Loucy (cell line): ENCODE measurements around the gene SLC17A2.

Experiments used
- H2AFZ ChIP-seq: fragments of 200-600 bp; sonication (generic); 2 replicates; pipeline ENCODE4 v1.6.0; 2016; ENCODE audit warnings: antibody characterized with exemption, mild to moderate bottlenecking, low read length, moderate library complexity
- H3F3A ChIP-seq: fragments of 200-600 bp; 2 replicates; pipeline ENCODE4 v1.6.0; 2016; ENCODE audit warnings: antibody characterized with exemption, low read depth, mild to moderate bottlenecking
- H3K27me3 ChIP-seq: fragments of 200-600 bp; sonication (generic); 2 replicates; pipeline ENCODE4 v1.6.1; 2014; ENCODE audit warnings: low read length, mild to moderate bottlenecking; ENCODE audit not compliant: insufficient read depth, poor library complexity, severe bottlenecking
- H3K36me3 ChIP-seq: fragments of 200-600 bp; sonication (generic); 2 replicates; pipeline ENCODE4 v1.6.1; 2016; ENCODE audit warnings: low read length; ENCODE audit not compliant: insufficient read depth
- H3K4me1 ChIP-seq: fragments of 200-600 bp; sonication (generic); 2 replicates; pipeline ENCODE4 v1.5.1; 2014; ENCODE audit warnings: low read length, mild to moderate bottlenecking; ENCODE audit not compliant: insufficient read depth, poor library complexity, severe bottlenecking
- H3K4me2 ChIP-seq: fragments of 200-600 bp; sonication (generic); 2 replicates; pipeline ENCODE4 v1.6.0; 2014; ENCODE audit warnings: antibody characterized with exemption, low read length, low read depth, mild to moderate bottlenecking; ENCODE audit not compliant: poor library complexity, severe bottlenecking
- H3K4me3 ChIP-seq: fragments of 200-600 bp; sonication (generic); 2 replicates; pipeline ENCODE4 v1.5.1; 2014; ENCODE audit warnings: low read length, mild to moderate bottlenecking, mixed read lengths; ENCODE audit not compliant: poor library complexity, severe bottlenecking
- H3K79me2 ChIP-seq: fragments of 200-600 bp; sonication (generic); 2 replicates; pipeline ENCODE4 v1.6.1; 2014; ENCODE audit warnings: low read length; ENCODE audit not compliant: insufficient read depth
- H3K9ac ChIP-seq: fragments of 200-600 bp; sonication (generic); 2 replicates; pipeline ENCODE4 v1.6.0; 2014; ENCODE audit warnings: mild to moderate bottlenecking, low read depth, low read length, moderate library complexity; ENCODE audit not compliant: poor library complexity, severe bottlenecking
- H3K9me2 ChIP-seq: fragments of 200-600 bp; sonication (generic); replicated peaks from 2 replicates; pipeline ENCODE4 v1.6.1; 2016; ENCODE audit warnings: low read depth, low read length, mixed read lengths
- H3K9me3 ChIP-seq: fragments of 200-600 bp; sonication (generic); 2 replicates; pipeline ENCODE4 v1.6.1; 2014; ENCODE audit warnings: mild to moderate bottlenecking, antibody characterized with exemption, low read length, low read depth; ENCODE audit not compliant: insufficient read depth
- H4K20me1 ChIP-seq: fragments of 200-600 bp; sonication (generic); 2 replicates; pipeline ENCODE4 v1.6.0; 2014; ENCODE audit warnings: antibody characterized with exemption, low read length, mild to moderate bottlenecking; ENCODE audit not compliant: insufficient read depth, poor library complexity, severe bottlenecking
- EZH2phosphoT487 ChIP-seq: fragments of 200-600 bp; IDR thresholded peaks from 2 replicates; pipeline ENCODE4 v1.6.1; 2018; ENCODE audit warnings: antibody characterized with exemption, mild to moderate bottlenecking, moderate library complexity, borderline replicate concordance
- TF ChIP-seq, protein P1 (sequence below): fragments of 200-600 bp; sonication (generic); conservative IDR thresholded peaks from 2 replicates; pipeline ENCODE4 v1.5.1; 2014; ENCODE audit warnings: mild to moderate bottlenecking, antibody characterized with exemption, low read length

SLC17A2 gene

DNA sequence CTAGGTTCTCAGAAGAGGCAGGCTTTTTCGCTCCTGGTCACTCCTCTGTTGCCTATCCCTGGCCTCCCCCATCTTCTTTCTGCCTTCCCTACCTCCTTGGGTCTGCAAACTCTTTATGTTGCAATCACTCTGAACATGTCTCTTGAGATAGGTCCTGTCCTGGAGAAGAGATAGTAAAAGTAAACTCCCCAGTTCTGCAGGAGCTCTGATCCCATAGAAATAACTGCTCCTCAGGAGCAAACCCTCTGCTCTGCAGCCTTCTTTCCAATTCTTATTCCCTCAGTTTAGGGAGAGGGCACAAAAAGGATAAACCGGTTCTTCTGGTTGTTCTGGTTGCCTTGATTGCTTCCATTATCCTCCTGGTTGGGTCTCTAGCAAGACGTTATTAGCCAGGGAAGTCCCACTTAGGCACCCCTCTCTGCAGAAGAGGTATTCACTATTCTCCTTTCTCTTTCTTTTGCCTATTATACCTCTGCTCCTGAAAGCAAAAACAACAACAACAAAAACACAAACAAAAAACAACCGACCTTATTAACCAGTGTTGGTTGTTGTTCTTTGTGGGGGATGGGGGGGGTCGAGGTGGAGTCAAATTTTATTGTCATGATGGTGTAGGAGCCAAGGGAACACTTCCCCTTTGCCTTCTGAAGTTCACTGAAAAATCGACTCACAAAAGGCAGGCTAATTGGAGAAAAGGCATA, 33.1 kb upstream of the SLC17A2 start:
- Histone ChIP-seq H3K79me2 (peaks cover 49% of the 10 kb centered on the region), H3K27me3 (no peaks in the 10 kb centered on the region), H3K9ac (peak overlapping the region; percentile 89), H3K4me2 (peak overlapping the region; percentile 84), H3K9me3 (peaks cover 24% of the 10 kb centered on the region; the same call in 1 of the 2 replicates), H4K20me1 (peaks cover 6% of the 10 kb centered on the region), H3K4me1 (peaks cover 60% of the 10 kb centered on the region), H3K4me3 (peak overlapping the region; percentile 85), H3K36me3 (no peaks in the 10 kb centered on the region), H2AFZ (no peak overlapping the region), H3K9me2 (no peaks in the 10 kb centered on the region), H3F3A (peaks cover 8% of the 10 kb centered on the region)
- TF ChIP-seq EZH2phosphoT487: no peak
- TF ChIP-seq, protein P1, sequence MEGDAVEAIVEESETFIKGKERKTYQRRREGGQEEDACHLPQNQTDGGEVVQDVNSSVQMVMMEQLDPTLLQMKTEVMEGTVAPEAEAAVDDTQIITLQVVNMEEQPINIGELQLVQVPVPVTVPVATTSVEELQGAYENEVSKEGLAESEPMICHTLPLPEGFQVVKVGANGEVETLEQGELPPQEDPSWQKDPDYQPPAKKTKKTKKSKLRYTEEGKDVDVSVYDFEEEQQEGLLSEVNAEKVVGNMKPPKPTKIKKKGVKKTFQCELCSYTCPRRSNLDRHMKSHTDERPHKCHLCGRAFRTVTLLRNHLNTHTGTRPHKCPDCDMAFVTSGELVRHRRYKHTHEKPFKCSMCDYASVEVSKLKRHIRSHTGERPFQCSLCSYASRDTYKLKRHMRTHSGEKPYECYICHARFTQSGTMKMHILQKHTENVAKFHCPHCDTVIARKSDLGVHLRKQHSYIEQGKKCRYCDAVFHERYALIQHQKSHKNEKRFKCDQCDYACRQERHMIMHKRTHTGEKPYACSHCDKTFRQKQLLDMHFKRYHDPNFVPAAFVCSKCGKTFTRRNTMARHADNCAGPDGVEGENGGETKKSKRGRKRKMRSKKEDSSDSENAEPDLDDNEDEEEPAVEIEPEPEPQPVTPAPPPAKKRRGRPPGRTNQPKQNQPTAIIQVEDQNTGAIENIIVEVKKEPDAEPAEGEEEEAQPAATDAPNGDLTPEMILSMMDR: no peak

DNA sequence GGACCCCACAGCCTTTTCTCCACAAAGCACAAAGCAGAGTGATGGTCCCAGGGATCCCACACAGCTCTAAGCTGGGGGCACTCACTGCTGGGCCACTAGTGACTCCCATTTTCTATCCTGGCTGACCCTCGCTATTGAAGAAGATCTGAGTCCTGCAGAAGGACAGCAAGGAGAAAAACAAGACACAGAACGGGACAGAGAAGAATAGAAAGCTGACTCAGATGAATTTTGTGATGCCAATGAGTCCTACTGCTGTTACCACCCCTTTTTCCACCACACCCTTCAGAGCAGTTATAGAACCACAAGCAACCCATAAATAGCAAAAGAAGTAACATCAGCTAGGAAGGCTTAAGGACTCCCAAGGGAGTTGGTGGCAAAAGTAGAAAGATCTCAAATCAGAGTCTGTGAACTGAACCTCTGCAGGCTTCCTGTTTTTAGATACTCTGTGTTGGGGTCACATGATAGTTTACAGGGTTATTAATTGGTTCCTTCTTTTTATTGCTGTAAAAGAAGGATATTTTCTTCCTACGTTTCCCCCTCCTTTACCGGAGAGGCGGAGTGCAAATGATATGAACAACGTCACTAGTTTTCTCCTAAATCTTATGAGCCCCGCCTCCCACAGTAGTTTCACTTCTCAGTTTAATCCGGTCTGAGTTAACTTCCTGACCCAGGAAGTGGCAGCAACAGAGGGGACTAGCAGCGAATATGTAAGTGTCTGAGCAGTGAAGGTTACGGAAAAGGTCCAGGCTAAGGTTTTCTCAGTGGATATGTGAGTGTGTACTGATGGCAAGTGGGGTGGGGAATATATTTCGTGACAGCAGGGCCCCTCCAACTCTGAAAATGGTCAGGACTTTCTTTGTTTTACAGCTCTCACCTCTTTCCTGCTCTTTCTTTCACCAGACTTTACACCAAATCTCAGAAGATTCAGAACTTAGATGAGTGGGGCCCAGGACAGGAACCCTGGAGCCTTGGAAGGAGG, 31.9 kb upstream of the SLC17A2 start, which contains the start of gene TRIM38:
Gene TRIM38, plus strand, starts transcription at position 654 of the 979 bp plus-strand sequence. CDS start 3,721 bp downstream, outside the sequence.
- peaks cover 8% of the 10 kb centered on the region for H3F3A ChIP-seq
- no peaks in the 10 kb centered on the region for H3K36me3 ChIP-seq
- no peak within 1 kb of the TSS for H2AFZ ChIP-seq
- peaks cover 40% of the 10 kb centered on the region for H3K79me2 ChIP-seq
- peaks cover 50% of the 10 kb centered on the region for H3K4me1 ChIP-seq
- no peaks in the 10 kb centered on the region for H3K27me3 ChIP-seq
- TF ChIP-seq EZH2phosphoT487: no peak
- TF ChIP-seq, protein P1: no peak
- H3K4me3 ChIP-seq: peak within 1 kb of the TSS; percentile 85
- peaks cover 26% of the 10 kb centered on the region; the same call in 1 of the 2 replicates for H3K9me3 ChIP-seq
- peaks cover under 1% of the 10 kb centered on the region for H4K20me1 ChIP-seq
- H3K4me2 ChIP-seq: peak within 1 kb of the TSS; percentile 98
- H3K9me2 ChIP-seq: no peaks in the 10 kb centered on the region
- peak within 1 kb of the TSS; percentile 89 for H3K9ac ChIP-seq

DNA sequence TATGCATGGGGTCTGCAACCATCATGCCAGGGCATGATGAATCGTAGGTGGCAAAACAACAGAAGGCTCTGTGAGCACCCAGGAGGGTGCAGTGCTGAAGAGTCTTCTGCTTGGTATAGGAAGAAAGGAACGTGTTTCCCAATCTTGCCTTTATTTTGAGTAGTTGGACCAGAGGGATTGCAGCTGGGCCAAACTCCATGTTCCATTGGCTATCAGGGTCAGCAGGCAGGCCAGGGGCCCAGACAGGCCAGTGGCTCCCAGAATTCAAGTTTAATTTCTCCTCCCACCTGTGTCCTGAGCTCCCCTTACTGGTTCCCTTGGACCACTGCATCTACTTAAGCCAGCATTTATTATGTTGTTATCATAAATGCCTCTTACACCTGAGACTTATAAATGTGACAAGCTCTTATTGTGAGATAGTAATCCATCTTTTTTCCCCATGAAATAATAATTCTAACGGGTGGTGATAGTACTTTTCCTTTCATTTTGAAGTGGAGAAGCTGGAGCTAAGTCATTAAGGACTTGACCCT, 31.2 kb upstream of the SLC17A2 start:
- H2AFZ ChIP-seq: no peak overlapping the region
- no peaks in the 10 kb centered on the region for H3K9me2 ChIP-seq
- TF ChIP-seq, protein P1: peak; percentile 50
- TF ChIP-seq EZH2phosphoT487: no peak
- H4K20me1 ChIP-seq: no peaks in the 10 kb centered on the region
- peaks cover 32% of the 10 kb centered on the region for H3K79me2 ChIP-seq
- H3K4me1 ChIP-seq: peaks cover 44% of the 10 kb centered on the region
- H3K4me2 ChIP-seq: peak overlapping the region; percentile 98
- peak overlapping the region; percentile 69 for H3K9ac ChIP-seq
- H3F3A ChIP-seq: peaks cover 8% of the 10 kb centered on the region
- H3K4me3 ChIP-seq: peak overlapping the region; percentile 85
- H3K36me3 ChIP-seq: no peaks in the 10 kb centered on the region
- H3K9me3 ChIP-seq: peaks cover 26% of the 10 kb centered on the region; the same call in 1 of the 2 replicates
- H3K27me3 ChIP-seq: no peaks in the 10 kb centered on the region
